ENCODE results near the gene OR2T3.

DNA sequence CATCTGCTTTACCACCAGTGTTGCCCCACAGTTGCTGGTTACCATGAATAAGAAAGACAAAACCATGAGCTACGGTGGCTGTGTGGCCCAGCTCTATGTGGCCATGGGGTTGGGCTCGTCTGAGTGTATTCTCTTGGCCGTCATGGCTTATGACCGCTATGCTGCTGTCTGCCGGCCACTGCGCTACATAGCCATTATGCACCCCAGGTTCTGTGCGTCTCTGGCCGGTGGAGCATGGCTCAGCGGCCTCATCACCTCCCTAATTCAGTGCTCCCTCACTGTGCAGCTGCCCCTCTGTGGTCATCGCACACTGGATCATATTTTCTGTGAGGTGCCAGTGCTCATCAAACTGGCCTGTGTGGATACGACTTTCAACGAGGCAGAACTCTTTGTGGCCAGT is 48.7 kb downstream of the OR2T3 start:
- TF ChIP-seq CTCF (IDR thresholded peaks at IDR 0.05): no peak
- TF ChIP-seq EP300 (IDR thresholded peaks at IDR 0.05): no peak
- TF ChIP-seq POLR2A (IDR thresholded peaks at IDR 0.05): no peak

Data from tibial nerve (tissue), 4 donors.